Measurements from ENCODE around the gene CDC42BPA.

GRCh38 chr1:227320476-227320875 is 2.2 kb upstream of the CDC42BPA start:
- TF ChIP-seq GATA2 (IDR thresholded peaks at IDR 0.05; ENCODE audit: low read depth, low read length) (no peak), GATA3 (IDR thresholded peaks at IDR 0.05; ENCODE audit: low read depth, low read length) (no peak)

Data from SH-SY5Y (cell line).